A673 (cell line): ENCODE measurements around the gene SLC35G6.

Source experiments
- CTCF ChIP-seq: fragments of 300-800, 200-600 bp; sonication (generic); conservative IDR thresholded peaks from 2 replicates; pipeline ENCODE4 v1.5.1; 2017; ENCODE audit warnings: low read depth, mild to moderate bottlenecking, antibody characterized with exemption, low read length, moderate library complexity, mixed read lengths
- EZH2 ChIP-seq: fragments of 200-600 bp; sonication (generic); IDR thresholded peaks from 2 replicates; pipeline ENCODE4 v1.6.1; 2017; ENCODE audit warnings: borderline replicate concordance, low read depth, mild to moderate bottlenecking, mixed read lengths, antibody characterized with exemption, low read length; ENCODE audit not compliant: poor library complexity, severe bottlenecking

GRCh38 chr17:7502171-7502847, 21.1 kb downstream of the SLC35G6 start:
- TF ChIP-seq CTCF (no peak), EZH2 (no peak)
